H1 (cell line): ENCODE data around the gene KRT5. TPM values are rescaled to one million over a fixed set of nuclear protein-coding genes. Genes with fewer than 3 reads are reported as not detected.

Experiments used
- HDAC6 ChIP-seq: IDR thresholded peaks from one replicate; pipeline ENCODE4 v1.7.1; 2012; ENCODE audit warnings: low read depth, mild to moderate bottlenecking, inconsistent platforms, low read length, moderate library complexity
- JUN ChIP-seq: IDR thresholded peaks from 2 replicates; pipeline ENCODE4 v1.6.1; 2011; ENCODE audit warnings: low read depth, mild to moderate bottlenecking, improper control_type of control experiment, low read length
- KDM4A ChIP-seq: IDR thresholded peaks from one replicate; pipeline ENCODE4 v1.7.1; 2012; ENCODE audit warnings: low read depth, mild to moderate bottlenecking, moderate library complexity, low read length, inconsistent platforms; ENCODE audit not compliant: severe bottlenecking
- MAX ChIP-seq: IDR thresholded peaks from 2 replicates; pipeline ENCODE4 v1.6.1; 2012; ENCODE audit warnings: inconsistent platforms
- NRF1 ChIP-seq: IDR thresholded peaks from 2 replicates; pipeline ENCODE4 v1.6.1; 2011; ENCODE audit warnings: mild to moderate bottlenecking, low read depth, low read length, improper control_type of control experiment
- RFX5 ChIP-seq: IDR thresholded peaks from 2 replicates; pipeline ENCODE4 v1.6.1; 2011; ENCODE audit warnings: low read depth, low read length, improper control_type of control experiment, borderline replicate concordance
- SRF ChIP-seq: IDR thresholded peaks from 2 replicates; pipeline ENCODE4 v1.6.1; 2011; ENCODE audit warnings: mild to moderate bottlenecking, low read depth, low read length, moderate library complexity
- YY1 ChIP-seq: IDR thresholded peaks from 2 replicates; pipeline ENCODE4 v1.6.1; 2011; ENCODE audit warnings: low read depth, mild to moderate bottlenecking, low read length
- polyA plus RNA-seq, 7 experiments: library from polyadenylated mRNA; depleted of rRNA in 3 of 7; stranded (reverse) in 5 of 7; unstranded in 2 of 7; fragments of >200 nt in 5 of 7; fragments of 200-250 nt in 2 of 7; gene quantifications; 1 replicate in 5 of 7; 2 replicates in 1 of 7; 4 replicates in 1 of 7; pipeline versions ENCODE4 v1.2.1 to v1.2.3, GENCODE V29; 2011 to 2013; ENCODE audit warnings: missing spikeins in 2 of 7, mixed read lengths in 2 of 7
- total RNA-seq: library from RNA; stranded (reverse); fragmentation: NEBNext Ultra II Directional; extraction: Animal tissue kit (Norgen Biotek cat#: 25700); gene quantifications from 2 replicates; pipeline ENCODE4 v1.2.1, GENCODE V29; 2021

Gene KRT5
- total and polyA plus RNA-seq, 2 of the 8 experiments (the other 6 are each of a cell fraction or from before 2014, with no cell fraction given): 0.18 TPM; not detected in 1

GRCh38 chr12:52525661-52526499 is 5.7 kb upstream of the KRT5 start (continued):
- TF ChIP-seq HDAC6 (no peak), YY1 (no peak), SRF (no peak), JUN (no peak), NRF1 (no peak), RFX5 (no peak), MAX (no peak), KDM4A (no peak)
